ENCODE measurements around the gene BTBD17.

BTBD17 gene

GRCh38 chr17:74337834-74338500 lies 23.7 kb downstream of the BTBD17 start:
- no peak for TF ChIP-seq CTCF (IDR thresholded peaks at IDR 0.05; ENCODE audit: low read length, missing control alignments)
- DNase-seq (ENCODE audit: low read depth) = no peak
- H3K4me3 ChIP-seq (replicated peaks; ENCODE audit: low read depth, low read length) = no peak overlapping the region

- DNase-seq (ENCODE audit: low read depth) = no peak
- no peak overlapping the region for H3K4me3 ChIP-seq (replicated peaks; ENCODE audit: low read depth, low read length)
- TF ChIP-seq CTCF (IDR thresholded peaks at IDR 0.05; ENCODE audit: low read length, missing control alignments) = no peak
These were observed 25.4 kb downstream of the BTBD17 start for GRCh38 chr17:74336307-74336706.

- DNase-seq (ENCODE audit: low read depth) = no peak
- H3K4me3 ChIP-seq (replicated peaks; ENCODE audit: low read depth, low read length) = no peak overlapping the region
- no peak for TF ChIP-seq CTCF (IDR thresholded peaks at IDR 0.05; ENCODE audit: low read length, missing control alignments)
These were observed 26.1 kb downstream of the BTBD17 start for GRCh38 chr17:74335529-74336062.

GRCh38 chr17:74334393-74335039 lies 27.2 kb downstream of the BTBD17 start:
- no peak overlapping the region for H3K4me3 ChIP-seq (replicated peaks; ENCODE audit: low read depth, low read length)
- DNase-seq (ENCODE audit: low read depth) = no peak
- TF ChIP-seq CTCF (IDR thresholded peaks at IDR 0.05; ENCODE audit: low read length, missing control alignments) = no peak

- no peak for DNase-seq (ENCODE audit: low read depth)
- no peak for TF ChIP-seq CTCF (IDR thresholded peaks at IDR 0.05; ENCODE audit: low read length, missing control alignments)
- H3K4me3 ChIP-seq (replicated peaks; ENCODE audit: low read depth, low read length) = no peak overlapping the region
These were observed 28.8 kb downstream of the BTBD17 start for GRCh38 chr17:74332763-74333283.

- DNase-seq (ENCODE audit: low read depth) = no peak
- TF ChIP-seq CTCF (IDR thresholded peaks at IDR 0.05; ENCODE audit: low read length, missing control alignments) = no peak
- H3K4me3 ChIP-seq (replicated peaks; ENCODE audit: low read depth, low read length) = no peak overlapping the region
These were observed 29.5 kb downstream of the BTBD17 start for GRCh38 chr17:74332017-74332650.

Data from fibroblast of pulmonary artery (primary cell).